Measurements from ENCODE around the gene TNFRSF13B.
"Not testable (repeated sequence)": the region's sequence is repeated elsewhere in the genome, so short reads cannot be mapped to it uniquely, and the experiment has no call there.

TNFRSF13B gene

DNA sequence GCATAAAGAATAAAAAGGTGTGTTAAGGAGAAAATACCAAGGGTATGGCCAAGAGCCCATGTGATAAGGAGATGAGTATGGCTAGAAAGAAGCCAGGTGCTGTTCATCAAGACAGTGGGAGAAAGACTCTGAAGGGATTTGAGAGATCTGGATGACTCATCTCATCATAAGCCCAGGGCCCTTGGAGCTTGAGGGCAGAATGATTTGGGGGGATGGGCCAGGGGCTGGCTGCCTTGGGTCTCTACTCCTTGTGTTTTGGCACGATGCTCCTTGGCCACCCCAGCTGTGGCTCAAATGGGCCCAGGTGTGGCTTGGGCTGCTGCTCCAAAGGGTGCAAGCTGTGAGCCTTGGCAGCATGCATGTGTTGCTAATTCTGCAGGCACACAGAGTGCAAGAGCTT lies 14.5 kb upstream of the TNFRSF13B start:
- DNase-seq: no peak

DNA sequence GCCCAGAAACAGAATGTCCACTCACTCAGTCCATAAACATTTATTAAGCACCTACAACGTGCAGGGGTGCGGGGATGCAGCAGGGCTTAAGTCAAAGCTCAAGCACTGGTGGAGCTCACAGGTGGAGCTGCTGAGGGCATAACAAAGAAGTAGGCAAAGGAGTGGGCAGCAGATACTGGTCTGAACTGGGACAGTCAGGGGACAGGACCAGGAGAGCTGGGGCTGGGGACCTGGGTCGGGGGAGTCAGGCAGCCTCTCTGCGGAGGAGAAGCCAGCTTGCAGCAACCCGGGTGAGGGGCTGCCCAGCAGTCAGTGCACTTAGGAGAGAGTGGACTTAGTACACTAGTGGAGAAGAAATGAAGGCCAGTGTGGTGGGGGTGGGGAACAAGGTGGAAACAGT lies 10.0 kb upstream of the TNFRSF13B start:
- no peak for DNase-seq

DNA sequence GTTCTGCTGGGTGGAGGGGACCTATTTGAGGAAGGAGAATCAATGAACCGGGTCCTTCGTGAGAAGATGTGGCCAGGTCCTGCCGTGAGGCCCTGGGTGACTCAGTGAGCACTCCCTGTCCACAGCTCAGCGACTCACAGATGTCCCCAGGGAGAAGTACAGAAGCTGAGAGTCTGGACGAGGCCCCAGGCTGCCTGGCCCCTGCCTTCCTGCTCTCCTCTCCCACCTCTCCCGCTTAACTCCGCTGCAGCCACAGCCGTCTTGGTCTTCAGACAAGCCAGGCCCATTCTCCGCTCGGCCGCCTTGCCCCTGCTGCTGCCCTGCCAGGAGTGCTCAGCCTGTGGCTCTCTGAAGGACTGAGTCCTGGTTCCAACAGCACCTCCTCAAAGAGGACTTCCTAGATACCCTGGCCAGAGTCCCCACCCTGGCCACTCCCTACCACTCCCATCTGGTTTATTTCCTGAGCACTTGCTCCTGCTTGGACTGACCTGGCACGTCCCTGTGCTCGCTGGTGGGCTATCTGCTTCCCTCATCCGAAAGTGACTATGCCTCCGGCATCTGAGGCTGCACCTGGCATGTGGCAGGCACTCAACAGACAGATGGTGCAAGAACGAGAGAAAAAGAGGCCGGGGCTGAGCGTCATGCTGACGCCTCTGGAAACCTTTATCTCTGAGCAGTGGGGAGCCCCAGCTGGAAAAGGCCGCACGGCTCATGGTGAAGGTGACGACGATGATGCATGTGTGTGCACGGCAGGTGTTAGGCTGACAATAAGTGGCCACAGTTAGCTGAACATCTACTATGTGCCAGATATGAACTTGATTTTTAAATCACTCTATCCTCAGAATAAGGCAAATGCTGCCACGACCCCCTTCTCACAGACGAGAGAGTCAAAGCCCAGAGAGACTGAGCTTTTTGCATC lies 9.2 kb upstream of the TNFRSF13B start:
- DNase-seq: no peak

DNA sequence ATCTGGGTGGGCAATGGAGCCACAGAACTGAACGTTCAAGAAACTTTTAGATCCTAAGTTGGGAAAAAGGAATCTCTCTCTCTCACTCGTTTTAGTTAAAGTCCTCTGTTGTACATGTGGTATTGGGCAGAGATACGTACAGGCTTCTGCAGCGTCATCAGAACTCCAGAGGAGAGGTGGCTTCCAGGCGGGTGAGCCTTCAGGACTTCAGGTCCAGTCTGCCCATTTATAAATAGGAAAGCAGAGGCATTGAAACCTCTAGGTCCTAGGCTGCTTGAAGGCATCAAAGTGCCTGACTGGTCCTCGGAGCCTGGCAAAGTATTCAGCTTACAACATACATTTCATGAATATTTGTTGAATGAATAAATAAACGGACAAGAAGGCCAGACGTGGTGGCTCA lies 8.1 kb upstream of the TNFRSF13B start:
- DNase-seq: no peak

DNA sequence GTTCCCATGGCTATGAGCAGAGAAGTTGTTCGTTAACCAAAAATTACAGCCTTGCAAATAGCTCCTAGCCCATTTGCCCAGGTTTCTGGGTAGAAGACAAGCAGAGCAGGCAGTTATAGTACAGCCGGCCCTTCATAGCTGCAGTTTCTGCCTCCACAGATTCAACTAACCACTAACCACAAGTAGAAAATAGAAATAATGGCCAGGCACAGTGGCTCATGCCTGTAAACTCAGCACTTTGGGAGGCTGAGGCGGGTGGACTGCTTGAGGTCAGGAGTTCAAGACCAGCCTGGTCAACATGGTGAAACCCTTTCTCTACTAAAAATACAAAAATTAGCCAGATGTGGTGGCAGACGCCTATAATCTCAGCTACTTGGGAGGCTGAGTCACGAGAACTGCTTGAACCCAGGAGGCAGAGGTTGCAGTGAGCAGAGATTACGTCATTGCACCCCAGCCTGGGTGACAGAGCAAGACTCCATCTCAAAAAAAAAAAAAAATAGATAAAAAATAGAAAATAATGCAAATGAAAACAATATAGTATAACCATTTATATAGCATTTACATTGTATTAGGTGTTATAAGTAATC lies 7.4 kb upstream of the TNFRSF13B start:
- not testable (repeated sequence) for DNase-seq

DNA sequence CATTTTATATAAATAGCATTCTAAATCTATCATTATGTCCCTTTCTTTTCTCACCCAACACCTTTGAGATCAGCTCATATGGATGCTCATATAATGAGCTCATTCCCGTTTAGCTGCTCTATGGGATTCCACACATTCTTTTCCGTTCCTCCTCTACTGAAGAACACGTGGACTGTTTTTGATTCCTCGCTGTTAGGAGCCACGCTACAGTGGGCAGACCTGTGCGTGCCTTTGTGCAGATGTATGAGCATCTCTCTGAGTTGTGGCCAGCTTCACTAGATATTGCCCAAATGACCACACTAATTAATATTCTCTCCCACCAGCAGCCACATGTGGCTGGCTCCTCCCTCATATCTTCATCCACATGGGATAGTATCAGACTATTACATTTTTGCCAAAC lies 6.0 kb upstream of the TNFRSF13B start:
- DNase-seq: no peak

DNA sequence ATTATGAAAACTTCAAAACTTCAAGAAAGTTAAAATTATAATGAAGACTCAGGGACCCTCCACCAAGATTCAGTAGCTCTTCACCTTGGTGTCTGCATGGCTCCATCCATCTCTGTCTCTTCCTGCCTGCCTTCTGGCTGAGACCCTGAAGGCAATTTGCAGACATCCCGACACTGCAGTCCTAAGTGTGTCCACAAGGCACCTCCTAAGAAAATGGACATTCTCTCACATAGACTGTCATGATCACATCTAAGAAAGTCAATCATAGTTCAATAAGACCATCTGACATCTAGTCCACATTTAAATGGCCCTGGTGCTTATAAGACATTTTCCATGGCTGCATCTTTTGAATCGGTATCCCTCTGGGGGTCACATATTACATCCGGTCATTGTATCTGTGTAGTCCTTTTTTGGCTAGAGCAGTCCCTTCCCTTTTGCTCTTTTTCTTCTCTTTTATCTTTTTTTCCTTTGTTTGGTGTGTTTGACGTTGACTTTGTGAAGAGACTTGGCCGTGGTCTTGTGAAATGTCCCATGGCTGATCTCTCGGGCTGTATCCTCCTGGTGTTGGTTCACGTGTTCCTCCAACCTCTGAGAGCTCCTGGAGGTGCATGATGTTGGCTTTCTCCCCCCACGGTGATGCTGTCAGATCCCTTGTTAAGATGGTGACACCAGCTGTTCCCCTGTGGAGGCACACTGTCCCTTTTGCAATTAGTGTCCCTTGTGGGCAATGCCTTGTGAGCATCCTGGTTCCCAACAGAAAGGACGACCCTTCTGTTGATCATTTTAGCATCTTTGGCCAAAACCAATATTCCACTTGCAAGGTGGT lies 5.0 kb upstream of the TNFRSF13B start:
- no peak for DNase-seq

DNA sequence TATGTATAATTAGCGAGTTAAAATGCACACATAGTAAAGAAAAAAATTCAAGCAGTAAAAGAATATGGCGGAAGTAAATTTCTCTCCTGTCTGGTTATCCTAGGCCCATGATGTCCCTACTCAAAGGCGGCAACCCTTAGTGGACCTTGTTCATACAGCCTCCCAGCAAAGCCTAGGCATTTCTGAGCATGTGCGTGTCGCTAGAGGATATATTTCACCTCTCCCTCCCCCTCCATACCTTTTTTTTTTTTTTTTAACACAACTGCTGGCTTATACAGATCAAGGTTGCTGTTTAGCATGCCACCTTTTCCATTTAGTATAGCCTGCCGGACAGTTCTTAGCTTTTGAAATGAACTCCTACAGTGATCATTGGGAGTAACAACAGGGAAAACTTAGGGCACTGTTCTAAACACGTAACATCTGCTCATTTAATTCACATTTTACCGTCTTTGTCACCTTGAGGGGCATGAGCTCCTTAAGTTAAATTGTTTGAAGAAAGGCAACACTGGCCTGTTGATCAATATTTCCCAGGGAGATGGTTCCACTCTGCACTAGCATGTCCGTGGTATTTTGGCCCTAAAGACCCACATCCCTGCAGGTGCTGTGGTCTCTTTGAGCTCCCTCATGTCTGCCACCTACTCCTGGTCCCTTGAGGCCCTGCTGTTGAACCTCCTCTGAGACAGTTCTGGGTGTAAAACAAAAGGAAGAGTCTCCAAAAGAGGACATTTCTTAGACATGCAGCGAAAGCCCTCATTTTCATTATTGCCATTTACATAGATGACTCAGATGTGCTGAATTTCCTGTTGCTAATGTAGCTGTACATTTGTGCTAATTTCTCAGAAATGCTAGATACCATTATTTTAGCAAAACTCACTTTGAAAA lies 4.1 kb upstream of the TNFRSF13B start:
- DNase-seq: no peak

DNA sequence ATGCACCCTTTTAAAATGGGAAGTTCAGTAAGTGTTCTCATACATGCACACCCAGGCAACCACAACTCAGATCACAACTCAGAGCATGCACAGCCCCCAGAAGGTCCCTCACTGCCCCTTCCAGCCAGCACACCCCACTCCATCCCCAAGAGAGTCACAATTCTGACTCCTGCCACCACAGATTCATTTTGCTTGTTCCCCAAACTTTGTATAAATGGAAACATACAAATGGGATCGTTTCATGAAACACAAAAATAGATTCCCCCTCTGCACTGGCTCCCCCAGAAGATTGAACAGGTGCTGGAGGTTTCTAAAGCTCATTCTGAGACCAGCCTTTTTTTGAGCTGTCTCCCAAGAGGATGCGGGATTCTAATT lies 3.3 kb upstream of the TNFRSF13B start:
- DNase-seq: no peak

DNA sequence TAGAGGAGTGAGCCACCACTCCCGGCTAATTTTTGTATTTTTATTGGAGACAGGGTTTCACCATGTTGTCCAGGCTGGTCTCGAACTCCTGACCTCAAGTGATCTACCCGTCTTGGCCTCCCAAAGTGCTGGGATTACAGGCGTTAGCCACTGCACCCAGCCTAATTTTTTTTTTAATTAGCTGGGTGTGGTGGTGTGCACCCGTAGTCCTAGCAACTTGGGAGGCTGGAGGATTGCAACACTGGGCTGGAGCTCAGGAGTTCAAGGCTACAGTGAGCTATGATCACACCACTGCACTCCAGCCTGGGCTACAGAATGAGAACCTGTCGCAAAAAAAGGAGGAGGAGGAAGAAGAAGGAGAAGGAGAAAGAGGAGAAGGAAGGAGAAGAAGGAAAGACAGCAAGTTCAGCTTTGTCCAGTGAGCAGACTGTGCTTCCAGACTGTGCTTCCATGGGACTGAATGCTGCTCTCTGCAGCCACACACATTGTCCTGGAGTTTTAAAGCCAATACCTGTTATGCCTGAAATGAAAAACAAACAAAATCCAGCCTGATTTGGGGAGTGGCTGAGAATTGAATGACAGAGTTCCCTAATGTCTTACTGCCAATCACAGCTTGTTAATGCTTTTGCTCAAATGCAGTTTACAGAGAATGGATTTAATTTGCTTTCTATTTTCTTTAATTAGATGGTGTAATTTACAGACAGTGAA lies 2.8 kb upstream of the TNFRSF13B start:
- DNase-seq: no peak

DNA sequence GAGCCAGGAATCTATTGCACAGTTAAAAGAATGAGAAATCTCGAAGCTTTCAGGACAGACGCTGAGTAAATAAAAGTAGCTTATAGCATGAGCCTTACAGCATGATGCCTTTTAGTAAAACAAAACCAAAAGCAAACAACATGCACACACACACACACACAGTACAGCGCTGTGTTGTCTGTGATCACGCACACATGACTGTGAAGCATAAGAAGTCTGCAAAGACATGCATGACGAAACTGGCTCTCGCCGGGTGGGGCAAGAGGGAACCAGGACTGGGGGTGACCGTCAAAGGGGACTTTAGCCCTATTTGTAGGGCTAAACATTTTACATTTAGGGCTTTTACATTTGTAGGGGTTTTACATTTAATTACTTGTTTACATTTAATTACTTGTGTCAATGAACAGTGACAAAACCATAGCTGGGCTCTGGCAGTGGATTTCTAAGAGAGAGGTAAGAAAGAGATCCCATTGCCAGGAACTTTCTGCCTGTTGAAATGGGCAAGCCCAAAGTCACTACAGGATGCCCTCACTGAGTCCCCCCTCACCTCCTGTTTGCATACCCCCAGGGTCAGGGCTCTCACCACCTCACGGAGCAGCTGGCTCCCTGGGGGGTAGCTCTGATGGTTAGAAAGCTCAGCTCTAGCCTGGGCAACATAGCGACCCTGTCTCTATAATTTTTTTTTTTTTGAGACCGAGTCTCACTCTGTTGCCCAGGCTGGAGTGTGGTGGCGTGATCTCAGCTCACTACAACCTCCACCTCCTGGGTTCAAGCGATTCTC lies 2.0 kb upstream of the TNFRSF13B start:
- no peak for DNase-seq

DNA sequence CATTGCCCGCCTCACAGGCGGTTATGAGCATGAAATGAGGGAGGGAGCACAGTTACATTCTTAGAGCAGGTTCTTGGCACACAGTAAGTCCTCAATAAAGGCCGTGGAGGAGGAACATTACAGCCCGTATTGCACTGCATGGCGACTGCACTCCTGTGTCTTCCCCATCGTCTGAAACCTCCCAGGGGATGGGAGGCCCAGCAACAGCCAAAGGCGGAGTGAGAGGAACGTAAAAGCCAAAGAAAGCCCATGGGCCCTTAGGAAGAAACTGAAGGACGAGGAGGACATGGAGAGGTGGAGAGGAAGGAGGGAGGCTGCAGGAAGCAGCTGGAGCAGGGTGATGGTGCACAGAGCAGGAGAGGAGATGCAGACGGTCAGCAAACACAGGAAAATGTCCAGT lies 1.1 kb upstream of the TNFRSF13B start:
- not testable (repeated sequence) for DNase-seq

DNA sequence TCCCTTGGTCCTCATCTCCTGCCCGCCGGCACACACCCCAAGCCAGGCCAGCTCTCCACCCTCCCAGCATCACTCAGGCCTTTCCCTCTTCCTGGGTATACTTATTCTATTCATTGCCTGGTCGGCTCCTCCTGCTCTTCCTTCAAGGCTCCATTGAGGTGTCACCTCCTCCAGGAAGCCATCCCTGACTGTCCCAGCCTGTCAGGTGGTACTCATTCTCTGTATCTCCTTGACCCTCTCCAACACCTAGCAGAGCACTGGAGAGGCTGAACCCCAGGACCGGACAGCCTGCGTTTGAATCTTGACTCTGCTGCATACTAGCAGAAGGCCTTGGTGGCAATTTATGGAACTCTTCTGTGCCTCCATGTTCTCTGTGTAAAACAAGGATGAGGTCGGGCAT lies 428 bp upstream of the TNFRSF13B start:
- DNase-seq: no peak

DNA sequence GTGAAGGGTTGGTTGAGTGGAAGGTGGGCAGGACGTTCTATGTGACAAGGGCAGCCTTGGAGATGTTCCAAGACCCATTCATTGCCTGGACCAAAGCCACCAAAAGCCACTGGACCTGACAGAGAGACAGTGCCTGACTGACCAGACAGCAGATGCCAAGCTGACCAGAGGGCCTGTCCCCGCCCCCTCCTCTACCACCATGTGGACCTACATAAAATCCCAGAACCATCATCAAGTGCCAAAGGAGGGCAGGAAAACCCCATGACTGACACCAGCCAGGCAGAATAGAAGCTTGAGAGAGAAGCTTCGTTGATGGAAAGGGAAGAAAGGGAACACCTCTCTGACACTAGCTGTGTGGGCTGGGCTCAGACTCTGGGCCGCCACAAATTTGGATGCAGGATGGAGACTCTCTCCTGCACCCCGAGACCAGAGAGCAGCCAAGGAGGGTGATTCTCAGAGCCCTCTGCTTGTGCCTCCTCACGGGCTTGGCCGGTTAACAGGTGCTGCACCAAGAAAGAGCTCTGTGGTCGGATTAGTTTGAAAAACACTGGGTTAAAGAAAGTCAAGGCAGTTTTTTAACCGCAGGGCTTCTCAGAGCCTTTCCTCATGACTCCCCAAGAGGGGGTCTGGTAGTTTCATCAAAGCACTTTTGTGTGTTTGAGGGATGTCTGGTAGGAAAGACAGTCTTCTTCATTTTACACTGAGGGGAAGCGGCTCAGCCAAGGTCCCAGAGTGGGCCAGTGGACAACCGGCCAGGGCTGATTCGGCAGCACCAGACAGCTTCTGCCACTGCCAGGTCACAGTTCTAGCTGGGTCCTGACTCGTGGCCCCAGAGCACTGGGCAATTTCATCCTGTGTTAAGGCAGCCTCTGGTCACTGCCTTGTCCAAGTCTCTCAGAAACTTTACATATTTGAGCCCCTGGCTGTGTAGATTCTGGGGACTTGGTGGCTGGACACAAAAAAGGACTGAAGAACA lies 1.7 kb downstream of the TNFRSF13B start:
- no peak for DNase-seq

DNA sequence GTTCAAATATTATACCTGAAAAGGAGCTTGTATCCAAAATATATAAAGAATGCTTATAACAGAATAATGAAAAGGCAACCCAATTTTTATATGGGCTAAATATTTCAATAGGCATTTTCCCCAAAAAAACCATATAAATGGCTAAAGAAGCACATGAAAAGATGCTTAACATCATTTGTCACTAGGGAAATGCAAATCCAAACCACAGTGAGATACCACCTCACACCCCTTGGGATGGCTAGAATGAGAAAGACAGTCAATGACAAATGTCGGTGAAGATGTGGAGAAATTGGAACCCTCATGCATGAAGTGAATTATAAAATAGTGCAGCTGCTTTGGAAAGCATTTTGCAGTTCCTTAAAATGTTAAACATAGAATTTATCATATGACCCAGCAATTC lies 3.1 kb downstream of the TNFRSF13B start:
- no peak for DNase-seq

DNA sequence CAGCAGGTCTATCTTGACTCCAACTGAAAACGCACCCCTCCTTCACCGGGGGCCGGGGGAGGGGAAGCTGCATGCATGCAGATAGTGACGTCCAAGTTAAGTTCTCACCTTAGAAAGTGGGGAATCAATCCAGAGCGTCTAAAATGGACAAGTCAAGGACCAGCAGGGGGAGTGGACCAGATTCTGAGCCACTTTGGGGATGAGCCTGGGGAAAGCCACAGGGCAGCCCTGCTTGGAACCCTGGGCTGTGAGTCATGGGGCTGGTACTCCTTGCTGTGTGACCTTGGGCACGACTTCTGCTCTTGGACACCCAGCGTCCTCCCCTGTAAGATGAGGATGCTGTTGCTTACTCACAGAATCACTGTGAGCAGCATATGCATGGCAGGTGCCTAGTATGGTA lies 9.1 kb downstream of the TNFRSF13B start:
- DNase-seq: no peak

DNA sequence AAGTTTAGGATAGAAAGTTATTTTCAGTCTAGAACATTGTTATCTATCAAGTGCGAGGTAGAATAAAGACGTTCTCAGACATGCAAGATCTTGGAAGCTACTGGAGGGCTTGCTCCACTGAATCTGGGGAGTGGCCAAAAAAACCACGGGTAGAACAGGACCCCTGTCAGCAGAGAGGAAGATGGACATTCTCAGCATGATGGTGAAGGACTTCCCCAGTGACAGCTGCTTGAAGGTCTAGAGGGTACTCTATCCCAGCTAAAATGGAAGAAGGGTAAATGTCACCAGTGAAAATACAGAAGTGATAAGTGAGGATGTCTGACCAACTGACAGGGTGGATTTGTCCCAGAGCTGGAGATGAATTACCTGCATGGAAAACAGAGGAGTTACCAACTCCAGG lies 10.1 kb downstream of the TNFRSF13B start:
- no peak for DNase-seq

DNA sequence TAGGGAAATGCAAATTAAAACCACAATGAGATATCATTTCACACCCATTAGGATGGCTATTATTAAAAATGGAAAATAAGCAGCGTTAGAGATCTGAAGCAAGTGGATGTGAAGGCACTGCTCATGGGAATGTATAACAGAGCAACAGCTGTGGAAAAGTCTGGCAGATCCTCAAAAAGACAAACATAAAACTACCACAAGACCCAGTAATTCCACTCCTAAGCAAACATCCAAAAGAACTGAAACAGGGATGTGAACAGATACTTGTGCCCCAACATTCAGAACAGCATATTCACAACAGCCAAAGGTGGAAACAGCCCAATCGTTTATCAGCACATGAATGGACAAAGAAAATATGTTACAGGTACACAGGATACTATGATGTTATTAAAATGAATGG lies 10.9 kb downstream of the TNFRSF13B start:
- DNase-seq: not testable (repeated sequence)

DNA sequence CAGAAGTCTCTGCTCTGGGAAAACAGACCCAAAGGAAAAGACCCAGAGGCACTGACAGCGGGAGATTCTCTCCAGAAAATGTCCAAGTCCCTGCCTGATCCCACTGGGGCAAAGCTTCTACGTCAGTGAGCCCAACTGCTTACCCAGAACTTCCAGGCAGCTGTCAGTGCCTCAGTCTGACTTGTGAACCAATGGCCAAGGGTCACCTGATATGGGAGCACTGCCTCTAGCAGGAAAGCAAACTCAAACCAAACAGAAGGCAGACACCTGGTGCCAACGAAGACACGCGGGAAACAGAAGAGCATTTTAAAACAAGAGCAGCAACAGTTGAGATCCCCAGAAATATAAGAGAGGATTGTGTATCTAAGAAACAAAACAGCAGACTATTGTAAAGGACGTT lies 16.9 kb downstream of the TNFRSF13B start:
- DNase-seq: not testable (repeated sequence)

DNA sequence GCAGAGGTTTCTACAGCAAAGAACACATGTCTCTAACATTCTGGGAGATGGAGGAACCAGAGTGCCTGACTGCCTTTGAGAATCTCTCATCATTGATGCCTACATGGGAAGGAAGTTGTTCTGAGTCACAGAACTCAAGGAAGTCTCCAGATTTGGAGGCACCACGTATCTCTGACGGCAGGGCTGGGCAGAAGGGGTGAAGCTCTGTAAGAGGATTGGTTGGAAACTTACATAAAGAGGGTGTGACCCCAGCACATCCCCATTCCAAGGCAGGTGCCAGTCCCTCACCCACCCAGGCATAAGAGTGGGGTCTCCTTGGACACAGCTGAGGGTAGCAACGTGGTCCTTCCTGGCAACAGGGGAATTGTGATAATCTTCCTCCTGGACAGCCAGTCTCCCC lies 17.4 kb downstream of the TNFRSF13B start:
- no peak for DNase-seq
